Measurements from ENCODE around the gene CIDEB.

Gene CIDEB

GRCh38 chr14:24325963-24326362, 18.2 kb upstream of the CIDEB start:
- H3K4me3 ChIP-seq (ENCODE audit: low read depth in 1 of 2, low read length in 1 of 2): peak overlapping the region in 1 of 2 experiments; percentile 14
- H3K27me3 ChIP-seq: no peaks in the 10 kb centered on the region
- peaks cover 66 to 70% of the 10 kb centered on the region in 2 experiments for H3K4me1 ChIP-seq (ENCODE audit: control insufficient read depth in 1 of 2, insufficient read depth in 1 of 2, low read depth in 1 of 2, low read length in 1 of 2)
- H3K9me3 ChIP-seq: no peaks in the 10 kb centered on the region
- no peak for TF ChIP-seq CTCF (IDR thresholded peaks at IDR 0.05)
- H3K36me3 ChIP-seq: peaks cover 26% of the 10 kb centered on the region
- H3K27ac ChIP-seq: peak overlapping the region; percentile 91

- H3K36me3 ChIP-seq: peaks cover 26% of the 10 kb centered on the region
- H3K27me3 ChIP-seq: no peaks in the 10 kb centered on the region
- peaks cover 65% of the 10 kb centered on the region in 2 experiments for H3K4me1 ChIP-seq (ENCODE audit: control insufficient read depth in 1 of 2, insufficient read depth in 1 of 2, low read depth in 1 of 2, low read length in 1 of 2)
- H3K4me3 ChIP-seq (ENCODE audit: low read depth in 1 of 2, low read length in 1 of 2): no peak overlapping the region
- no peaks in the 10 kb centered on the region for H3K9me3 ChIP-seq
- no peak for TF ChIP-seq CTCF (IDR thresholded peaks at IDR 0.05)
- H3K27ac ChIP-seq: peak overlapping the region; percentile 91
Observed at GRCh38 chr14:24325041-24325530, 17.3 kb upstream of the CIDEB start.

GRCh38 chr14:24324024-24324423, 16.2 kb upstream of the CIDEB start:
- Histone ChIP-seq H3K27me3 (no peaks in the 10 kb centered on the region), H3K4me3 (ENCODE audit: low read depth in 1 of 2, low read length in 1 of 2) (no peak overlapping the region), H3K9me3 (no peaks in the 10 kb centered on the region), H3K4me1 (ENCODE audit: control insufficient read depth in 1 of 2, insufficient read depth in 1 of 2, low read depth in 1 of 2, low read length in 1 of 2) (peaks cover 65% of the 10 kb centered on the region in 2 experiments), H3K36me3 (peaks cover 35% of the 10 kb centered on the region), H3K27ac (peak overlapping the region; percentile 40)
- no peak for TF ChIP-seq CTCF (IDR thresholded peaks at IDR 0.05)

GRCh38 chr14:24323341-24323740, 15.6 kb upstream of the CIDEB start:
- H3K27ac ChIP-seq: peak overlapping the region; percentile 2
- H3K27me3 ChIP-seq: no peaks in the 10 kb centered on the region
- H3K4me3 ChIP-seq (ENCODE audit: low read depth in 1 of 2, low read length in 1 of 2): no peak overlapping the region
- no peaks in the 10 kb centered on the region for H3K9me3 ChIP-seq
- H3K4me1 ChIP-seq (ENCODE audit: control insufficient read depth in 1 of 2, insufficient read depth in 1 of 2, low read depth in 1 of 2, low read length in 1 of 2): peaks cover 65% of the 10 kb centered on the region in 2 experiments
- H3K36me3 ChIP-seq: peaks cover 40% of the 10 kb centered on the region
- TF ChIP-seq CTCF (IDR thresholded peaks at IDR 0.05): no peak

- no peak for TF ChIP-seq CTCF (IDR thresholded peaks at IDR 0.05)
- Histone ChIP-seq H3K4me1 (ENCODE audit: control insufficient read depth in 1 of 2, insufficient read depth in 1 of 2, low read depth in 1 of 2, low read length in 1 of 2) (peaks cover 65 to 67% of the 10 kb centered on the region in 2 experiments), H3K36me3 (peaks cover 47% of the 10 kb centered on the region), H3K27ac (peak overlapping the region; percentile 2), H3K9me3 (no peaks in the 10 kb centered on the region), H3K4me3 (ENCODE audit: low read depth in 1 of 2, low read length in 1 of 2) (no peak overlapping the region), H3K27me3 (no peaks in the 10 kb centered on the region)
Observed at GRCh38 chr14:24322672-24323071, 14.9 kb upstream of the CIDEB start.

Data from neutrophil (primary cell).